Skeletal muscle satellite cell (primary cell): Measurements from ENCODE around the gene NKD1.

Source experiments
- H3K27me3 ChIP-seq: 2 replicates; pipeline ENCODE4 v1.7.0; 2013; ENCODE audit warnings: low read length; ENCODE audit not compliant: control insufficient read depth, insufficient read depth
- H3K36me3 ChIP-seq: 2 replicates; pipeline ENCODE4 v1.7.0; 2013; ENCODE audit warnings: mild to moderate bottlenecking, control low read depth, low read length; ENCODE audit not compliant: insufficient read depth
- H3K4me1 ChIP-seq: 2 replicates; pipeline ENCODE4 v1.7.0; 2013; ENCODE audit warnings: low read length; ENCODE audit not compliant: control insufficient read depth, insufficient read depth
- H3K4me2 ChIP-seq: 2 replicates; pipeline ENCODE4 v1.7.0; 2013; ENCODE audit warnings: mild to moderate bottlenecking, low read length
- H3K4me3 ChIP-seq: 2 replicates; pipeline ENCODE4 v1.7.0; 2013; ENCODE audit warnings: low read length
- H3K9ac ChIP-seq: 2 replicates; pipeline ENCODE4 v1.7.0; 2013; ENCODE audit warnings: mild to moderate bottlenecking, low read depth, low read length, moderate library complexity
- H3K9me3 ChIP-seq: replicated peaks from 2 replicates; pipeline ENCODE4 v1.7.0; 2013; ENCODE audit warnings: mild to moderate bottlenecking, control low read depth, low read length

NKD1 gene

DNA sequence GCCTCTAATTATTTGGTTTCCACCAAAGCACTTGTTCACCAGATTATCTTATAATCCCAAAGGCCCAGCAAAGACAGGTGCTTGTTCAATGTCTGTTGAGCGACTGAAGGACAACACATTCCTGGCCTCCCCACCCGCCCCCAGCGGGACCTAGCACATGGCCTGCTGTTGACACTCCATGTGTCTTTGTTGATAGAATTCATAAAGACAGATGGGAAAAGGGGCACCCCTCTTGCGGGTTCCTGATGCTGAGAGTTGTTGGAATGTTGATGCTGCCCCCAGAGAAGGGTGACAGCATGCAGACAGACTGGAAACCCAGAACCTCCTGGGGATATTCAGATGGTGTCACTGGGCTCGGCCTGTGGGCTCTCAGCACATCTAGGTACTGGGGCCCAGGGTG is 96.0 kb downstream of the NKD1 start:
- H3K9ac ChIP-seq: no peak overlapping the region
- no peak overlapping the region for H3K4me2 ChIP-seq
- H3K4me3 ChIP-seq: no peak overlapping the region
- peaks cover 12% of the 10 kb centered on the region for H3K27me3 ChIP-seq
- H3K9me3 ChIP-seq: no peaks in the 10 kb centered on the region
- H3K4me1 ChIP-seq: no peaks in the 10 kb centered on the region
- no peaks in the 10 kb centered on the region for H3K36me3 ChIP-seq

DNA sequence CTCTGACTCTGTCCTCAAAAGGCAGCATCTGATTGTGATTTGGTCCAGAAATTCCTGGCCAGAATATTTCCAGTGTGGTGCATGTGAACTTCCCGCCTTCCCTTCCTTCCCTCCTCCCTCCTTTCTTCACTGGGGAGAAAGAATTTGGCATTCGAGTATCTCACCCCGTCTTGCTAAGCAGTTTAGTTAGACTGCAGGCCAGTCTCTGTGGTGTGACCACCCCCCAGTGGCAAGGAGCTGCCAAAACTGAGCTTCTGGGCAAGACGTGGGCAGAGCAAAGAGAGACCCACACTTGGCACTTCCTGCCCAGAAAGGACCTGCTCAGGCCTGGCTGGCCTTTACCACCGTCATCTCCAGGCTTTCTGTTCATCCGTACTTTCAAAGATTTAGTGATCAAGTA is 96.5 kb downstream of the NKD1 start:
- Histone ChIP-seq H3K9me3 (no peaks in the 10 kb centered on the region), H3K4me1 (no peaks in the 10 kb centered on the region), H3K4me2 (no peak overlapping the region), H3K36me3 (no peaks in the 10 kb centered on the region), H3K27me3 (peaks cover 12% of the 10 kb centered on the region), H3K9ac (no peak overlapping the region), H3K4me3 (no peak overlapping the region)

DNA sequence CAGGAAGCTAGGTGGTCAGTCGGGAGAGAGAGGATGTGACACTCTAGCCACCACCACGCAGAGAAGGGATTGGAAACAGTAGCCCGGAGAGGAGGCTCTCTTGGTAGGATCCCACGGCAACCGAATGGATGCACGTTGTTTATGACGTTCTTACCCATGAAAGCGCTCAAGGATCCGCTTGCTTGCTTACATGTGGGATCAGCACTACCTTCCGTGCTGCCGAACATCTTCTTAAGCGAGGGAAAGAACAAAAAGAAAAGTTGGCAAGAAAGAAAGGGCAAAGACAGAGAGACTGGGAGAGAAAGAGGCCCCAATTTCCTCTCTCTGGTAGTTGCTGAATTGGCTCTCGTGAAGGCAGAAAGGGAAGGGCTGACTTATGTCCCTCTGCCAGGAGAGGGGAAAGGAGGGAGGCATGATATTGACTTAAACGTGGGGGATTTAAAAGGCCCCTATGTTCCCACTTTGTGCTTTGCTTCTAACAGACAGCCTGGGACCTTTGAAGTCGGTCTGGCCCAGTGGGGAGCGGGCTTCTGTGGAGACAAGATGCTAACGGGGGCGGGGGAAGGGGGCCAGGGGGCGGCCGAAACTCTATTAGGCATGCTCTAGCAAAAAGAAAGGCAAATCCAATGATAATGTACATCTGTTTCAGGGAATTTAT is 97.5 kb downstream of the NKD1 start:
- no peaks in the 10 kb centered on the region for H3K36me3 ChIP-seq
- H3K4me3 ChIP-seq: no peak overlapping the region
- peaks cover 8% of the 10 kb centered on the region for H3K27me3 ChIP-seq

DNA sequence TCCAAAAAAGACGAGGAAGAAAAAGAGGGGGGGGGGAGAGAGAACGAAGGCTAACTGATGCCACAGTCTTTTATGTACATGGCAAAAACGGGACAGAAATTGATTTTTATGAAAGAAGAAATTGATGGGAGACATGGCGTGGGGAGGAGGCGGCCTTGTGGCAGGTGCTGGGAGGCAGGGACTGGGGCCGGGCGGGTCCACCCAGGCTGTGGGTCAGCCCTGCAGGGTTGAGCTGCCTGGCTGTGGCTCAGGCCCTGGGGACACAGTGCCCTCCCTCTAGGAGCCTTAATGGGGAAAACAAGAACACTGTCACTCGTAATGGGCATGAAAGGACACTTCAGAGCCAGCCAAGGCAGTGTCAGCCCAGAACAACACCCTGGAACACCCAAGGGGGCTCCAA is 98.1 kb downstream of the NKD1 start:
- no peak overlapping the region for H3K9ac ChIP-seq
- H3K9me3 ChIP-seq: no peaks in the 10 kb centered on the region
- H3K27me3 ChIP-seq: peaks cover 8% of the 10 kb centered on the region
- H3K36me3 ChIP-seq: no peaks in the 10 kb centered on the region
- no peak overlapping the region for H3K4me2 ChIP-seq
- no peak overlapping the region for H3K4me3 ChIP-seq
- no peaks in the 10 kb centered on the region for H3K4me1 ChIP-seq

More for the DNA sequence above, 97.5 kb downstream of the NKD1 start:
- Histone ChIP-seq H3K9me3 (no peaks in the 10 kb centered on the region), H3K4me1 (no peaks in the 10 kb centered on the region), H3K9ac (no peak overlapping the region), H3K4me2 (no peak overlapping the region)

DNA sequence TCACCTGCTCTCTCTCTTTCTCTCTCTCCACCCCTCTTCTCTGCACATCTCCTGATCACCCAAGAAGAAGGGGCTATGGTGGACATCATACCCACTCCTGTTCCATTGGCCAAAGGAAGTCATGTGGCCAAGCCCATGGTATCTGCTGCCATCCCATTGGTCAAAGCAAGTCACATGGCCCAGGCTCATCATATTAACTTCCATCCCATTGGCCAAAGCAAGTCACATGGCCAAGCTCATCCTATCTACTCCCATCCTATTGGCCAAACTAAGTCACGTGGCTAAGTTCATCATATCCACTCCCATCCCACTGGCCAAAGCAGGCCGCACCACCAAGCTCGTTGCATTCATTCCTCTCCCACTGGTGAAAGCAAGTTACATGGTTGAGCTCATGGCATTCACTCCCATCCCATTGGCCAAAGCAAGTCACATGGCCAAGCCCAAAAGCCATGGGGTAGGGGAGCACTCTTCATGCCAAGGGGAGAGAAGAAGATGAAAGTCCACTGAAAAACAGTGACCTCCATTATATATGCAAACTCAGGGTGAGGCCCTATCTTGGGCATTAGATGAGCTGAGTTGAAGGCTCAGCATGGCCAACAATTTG is 103.7 kb downstream of the NKD1 start:
- Histone ChIP-seq H3K4me1 (no peaks in the 10 kb centered on the region), H3K27me3 (peaks cover 8% of the 10 kb centered on the region), H3K4me2 (no peak overlapping the region), H3K36me3 (no peaks in the 10 kb centered on the region), H3K9me3 (no peaks in the 10 kb centered on the region), H3K4me3 (no peak overlapping the region), H3K9ac (no peak overlapping the region)

DNA sequence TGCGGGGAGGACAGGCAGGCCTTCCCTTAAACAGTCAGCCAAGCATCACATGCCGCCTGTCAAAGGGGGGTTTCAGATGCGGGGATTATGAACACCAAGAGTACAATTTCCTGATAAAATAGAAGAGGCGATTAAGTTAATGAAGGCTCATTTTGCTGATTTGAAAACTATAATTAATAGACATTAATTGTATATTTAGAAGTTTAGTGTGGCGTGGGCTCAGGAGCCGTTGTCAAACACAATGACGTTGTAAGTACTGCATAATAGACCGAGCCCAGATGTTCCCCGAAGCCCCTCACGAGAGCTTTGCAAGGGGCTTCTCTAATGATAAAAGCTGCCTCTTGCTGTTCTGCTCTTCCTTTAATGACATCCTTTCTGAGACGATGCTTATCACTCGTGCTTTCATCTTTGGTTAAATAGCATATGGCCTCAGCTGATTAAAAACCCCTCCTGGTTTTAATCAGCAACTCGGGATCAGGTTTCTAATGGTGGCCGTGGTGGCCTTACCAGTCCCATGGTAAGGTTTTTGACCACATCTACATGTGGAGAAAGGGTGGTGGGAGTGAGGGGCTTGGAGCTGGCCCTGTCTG is 104.7 kb downstream of the NKD1 start:
- H3K4me1 ChIP-seq: no peaks in the 10 kb centered on the region
- H3K9me3 ChIP-seq: no peaks in the 10 kb centered on the region
- H3K36me3 ChIP-seq: no peaks in the 10 kb centered on the region

DNA sequence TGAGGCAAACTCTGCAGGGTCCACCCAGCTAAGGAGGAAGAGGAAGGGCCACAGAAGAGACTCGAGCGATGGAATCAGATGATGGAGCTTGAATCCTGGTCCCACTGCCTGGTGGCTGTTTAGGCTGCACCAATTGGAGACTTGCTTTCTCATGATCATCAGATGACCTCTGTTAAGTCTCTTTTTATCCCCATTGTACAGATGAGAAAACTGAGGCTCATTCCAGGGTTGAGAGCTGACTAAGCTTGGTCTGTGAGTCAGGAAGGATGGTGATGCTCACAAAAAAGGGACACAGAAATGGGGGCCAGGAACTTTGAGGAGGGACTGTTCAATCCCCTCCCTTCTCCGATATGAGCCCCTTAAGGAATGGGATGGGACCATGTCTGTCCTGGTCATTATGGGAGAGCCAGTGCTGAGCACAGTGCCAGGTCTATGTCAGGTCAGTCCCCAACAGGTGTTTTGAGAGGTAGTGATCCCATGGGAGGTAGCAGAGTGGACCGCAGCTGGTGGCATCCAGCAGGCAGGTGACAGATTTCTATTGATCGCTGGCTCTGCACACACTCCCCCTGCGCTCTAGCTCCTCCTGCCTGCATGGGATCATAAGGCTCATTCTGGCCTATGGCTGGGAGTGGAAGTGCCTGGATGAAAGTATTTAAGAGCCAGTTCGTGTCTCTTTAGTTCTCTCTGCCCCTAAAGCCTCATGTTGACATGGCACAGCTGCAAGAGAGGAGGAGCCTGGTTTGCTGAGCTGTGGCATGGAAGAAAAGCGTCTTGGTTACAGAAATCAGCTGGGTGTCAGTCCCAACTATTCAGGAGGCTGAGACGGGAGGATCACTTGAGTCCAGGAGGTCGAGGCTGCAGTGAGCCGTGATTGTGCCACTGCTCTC is 105.7 kb downstream of the NKD1 start:
- Histone ChIP-seq H3K36me3 (no peaks in the 10 kb centered on the region), H3K4me2 (no peak overlapping the region), H3K9me3 (no peaks in the 10 kb centered on the region), H3K4me1 (no peaks in the 10 kb centered on the region), H3K9ac (no peak overlapping the region), H3K4me3 (no peak overlapping the region), H3K27me3 (no peaks in the 10 kb centered on the region)

More for the DNA sequence above, 104.7 kb downstream of the NKD1 start:
- Histone ChIP-seq H3K4me2 (no peak overlapping the region), H3K4me3 (no peak overlapping the region), H3K27me3 (peaks cover 5% of the 10 kb centered on the region), H3K9ac (no peak overlapping the region)

DNA sequence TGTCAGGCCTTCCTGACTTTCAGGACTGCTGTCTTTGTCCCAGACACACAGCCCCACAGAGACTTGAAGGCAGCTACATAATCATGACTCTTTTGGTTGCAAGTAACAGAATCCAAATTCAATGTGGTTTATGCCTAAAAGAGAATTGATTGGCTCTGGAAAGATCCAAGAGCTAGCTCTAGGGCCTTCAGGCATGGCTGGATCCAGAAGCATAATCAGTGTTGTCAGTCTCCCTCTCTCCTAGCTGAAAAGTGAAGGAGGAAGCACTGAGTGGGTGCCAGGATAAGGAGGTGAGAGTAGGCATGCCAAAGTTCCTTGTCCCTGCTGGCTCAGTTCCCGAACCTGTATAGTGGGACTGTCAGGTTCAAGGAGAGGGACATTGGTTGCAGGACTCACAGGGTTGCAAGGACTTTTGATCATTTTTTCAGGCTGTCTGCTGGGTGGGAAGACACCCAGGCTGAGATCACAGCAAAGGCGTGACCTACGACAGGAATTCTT is 107.4 kb downstream of the NKD1 start:
- no peak overlapping the region for H3K9ac ChIP-seq
- H3K36me3 ChIP-seq: no peaks in the 10 kb centered on the region
- no peaks in the 10 kb centered on the region for H3K9me3 ChIP-seq
- no peaks in the 10 kb centered on the region for H3K27me3 ChIP-seq
- no peak overlapping the region for H3K4me3 ChIP-seq
- H3K4me2 ChIP-seq: no peak overlapping the region
- no peaks in the 10 kb centered on the region for H3K4me1 ChIP-seq

DNA sequence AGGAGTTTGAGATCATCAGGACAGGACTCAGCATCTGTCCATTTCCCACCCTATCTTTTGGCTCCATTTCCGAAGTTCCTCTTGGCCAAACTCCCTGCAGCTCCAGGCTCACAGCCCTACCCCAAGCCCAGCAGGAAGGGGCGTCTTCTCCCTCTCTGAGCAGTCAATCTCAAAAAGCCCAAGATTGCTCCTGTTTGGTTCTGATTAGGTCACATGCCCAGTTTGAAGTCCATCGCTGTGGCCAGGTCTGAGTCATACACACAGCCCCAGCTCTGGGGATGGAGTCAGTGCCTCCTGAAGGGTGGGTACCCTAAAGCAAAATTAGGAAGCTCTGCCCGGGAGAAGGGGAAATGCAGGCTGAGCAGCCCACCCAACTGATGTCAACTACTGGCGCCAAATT is 109.0 kb downstream of the NKD1 start:
- Histone ChIP-seq H3K36me3 (no peaks in the 10 kb centered on the region), H3K4me2 (no peak overlapping the region), H3K9me3 (no peaks in the 10 kb centered on the region), H3K27me3 (no peaks in the 10 kb centered on the region), H3K4me1 (no peaks in the 10 kb centered on the region), H3K9ac (no peak overlapping the region), H3K4me3 (no peak overlapping the region)

DNA sequence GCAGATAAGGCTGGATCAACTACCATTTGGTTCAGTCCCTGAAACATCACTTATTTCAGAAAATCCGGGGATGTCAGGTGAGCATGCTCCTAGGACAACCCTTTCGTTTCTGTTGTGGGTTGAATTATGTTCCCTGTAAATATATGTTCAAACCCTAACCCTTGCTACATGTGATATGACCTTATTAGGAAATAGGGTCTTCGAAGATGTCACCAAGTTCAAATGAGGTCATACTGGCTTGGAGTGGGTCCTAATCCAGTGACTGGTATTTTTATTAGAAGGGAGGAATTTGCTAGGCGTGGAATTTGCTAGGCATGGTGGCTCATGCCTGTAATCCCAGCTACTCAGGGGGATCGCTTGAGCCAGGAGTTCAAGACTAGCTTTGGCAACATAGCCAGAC is 111.6 kb downstream of the NKD1 start:
- H3K9me3 ChIP-seq: no peaks in the 10 kb centered on the region
- H3K4me2 ChIP-seq: no peak overlapping the region
- no peaks in the 10 kb centered on the region for H3K36me3 ChIP-seq
- H3K4me3 ChIP-seq: no peak overlapping the region
- no peak overlapping the region for H3K9ac ChIP-seq
- H3K27me3 ChIP-seq: no peaks in the 10 kb centered on the region
- H3K4me1 ChIP-seq: peaks cover under 1% of the 10 kb centered on the region

DNA sequence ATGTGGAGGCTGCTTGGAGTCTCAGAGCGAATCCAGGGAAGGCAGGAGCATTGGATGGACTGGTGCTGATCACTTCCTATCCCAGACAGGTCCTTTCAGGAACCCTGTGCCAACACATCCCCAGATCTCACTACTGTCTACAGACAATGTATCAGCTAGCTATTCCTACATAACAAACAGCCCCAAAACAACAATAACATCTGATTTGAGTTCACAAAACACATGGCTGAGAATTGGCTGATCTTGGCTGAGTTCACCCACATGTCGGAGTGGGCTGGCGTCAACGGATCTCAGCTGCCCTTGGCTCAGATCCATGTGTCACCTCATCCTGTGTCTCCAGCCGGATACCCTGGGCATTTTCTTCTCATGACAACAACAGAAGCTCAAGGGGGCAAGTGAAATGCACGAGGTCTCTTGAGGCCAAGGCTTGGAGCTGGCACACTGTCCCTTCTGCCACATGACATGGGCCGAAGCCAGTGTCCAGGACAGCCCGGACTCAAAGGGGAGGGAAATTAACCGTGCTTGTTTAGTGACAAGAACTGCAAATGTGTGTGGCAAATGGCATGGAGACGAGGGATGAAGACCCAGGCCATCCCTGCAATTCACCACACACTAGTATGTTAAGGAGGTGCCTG is 114.2 kb downstream of the NKD1 start:
- no peaks in the 10 kb centered on the region for H3K9me3 ChIP-seq
- no peaks in the 10 kb centered on the region for H3K36me3 ChIP-seq
- no peak overlapping the region for H3K4me2 ChIP-seq
- no peak overlapping the region for H3K4me3 ChIP-seq
- peaks cover 4% of the 10 kb centered on the region for H3K4me1 ChIP-seq
- no peaks in the 10 kb centered on the region for H3K27me3 ChIP-seq
- H3K9ac ChIP-seq: no peak overlapping the region
